ENCODE measurements around the gene RAB20. TPM values are rescaled to one million over a fixed set of nuclear protein-coding genes. Genes with fewer than 3 reads are reported as not detected.
"Not testable (repeated sequence)": the region's sequence is repeated elsewhere in the genome, so short reads cannot be mapped to it uniquely, and the experiment has no call there.

The RAB20 gene
- total RNA-seq, 1 donor from 2014 or later: 3.8 TPM

GRCh38 chr13:110574161-110574560, 12.6 kb upstream of the RAB20 start:
- no peaks in the 10 kb centered on the region for H3K36me3 Mint-ChIP-seq (ENCODE audit: insufficient read depth)
- H3K27me3 Mint-ChIP-seq: peaks cover 50% of the 10 kb centered on the region
- H3K4me1 Mint-ChIP-seq (ENCODE audit: low read depth): peaks cover 15% of the 10 kb centered on the region
- no peak overlapping the region for H3K27ac Mint-ChIP-seq
- H3K9me3 Mint-ChIP-seq (ENCODE audit: low read depth): no peaks in the 10 kb centered on the region
- no peak overlapping the region for H3K4me3 Mint-ChIP-seq (ENCODE audit: low read depth)
- DNase-seq (ENCODE audit: low spot score, unreplicated experiment): no peak
- TF ChIP-seq, protein P1, sequence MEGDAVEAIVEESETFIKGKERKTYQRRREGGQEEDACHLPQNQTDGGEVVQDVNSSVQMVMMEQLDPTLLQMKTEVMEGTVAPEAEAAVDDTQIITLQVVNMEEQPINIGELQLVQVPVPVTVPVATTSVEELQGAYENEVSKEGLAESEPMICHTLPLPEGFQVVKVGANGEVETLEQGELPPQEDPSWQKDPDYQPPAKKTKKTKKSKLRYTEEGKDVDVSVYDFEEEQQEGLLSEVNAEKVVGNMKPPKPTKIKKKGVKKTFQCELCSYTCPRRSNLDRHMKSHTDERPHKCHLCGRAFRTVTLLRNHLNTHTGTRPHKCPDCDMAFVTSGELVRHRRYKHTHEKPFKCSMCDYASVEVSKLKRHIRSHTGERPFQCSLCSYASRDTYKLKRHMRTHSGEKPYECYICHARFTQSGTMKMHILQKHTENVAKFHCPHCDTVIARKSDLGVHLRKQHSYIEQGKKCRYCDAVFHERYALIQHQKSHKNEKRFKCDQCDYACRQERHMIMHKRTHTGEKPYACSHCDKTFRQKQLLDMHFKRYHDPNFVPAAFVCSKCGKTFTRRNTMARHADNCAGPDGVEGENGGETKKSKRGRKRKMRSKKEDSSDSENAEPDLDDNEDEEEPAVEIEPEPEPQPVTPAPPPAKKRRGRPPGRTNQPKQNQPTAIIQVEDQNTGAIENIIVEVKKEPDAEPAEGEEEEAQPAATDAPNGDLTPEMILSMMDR (IDR thresholded peaks at IDR 0.05; ENCODE audit: unreplicated experiment): no peak

DNA sequence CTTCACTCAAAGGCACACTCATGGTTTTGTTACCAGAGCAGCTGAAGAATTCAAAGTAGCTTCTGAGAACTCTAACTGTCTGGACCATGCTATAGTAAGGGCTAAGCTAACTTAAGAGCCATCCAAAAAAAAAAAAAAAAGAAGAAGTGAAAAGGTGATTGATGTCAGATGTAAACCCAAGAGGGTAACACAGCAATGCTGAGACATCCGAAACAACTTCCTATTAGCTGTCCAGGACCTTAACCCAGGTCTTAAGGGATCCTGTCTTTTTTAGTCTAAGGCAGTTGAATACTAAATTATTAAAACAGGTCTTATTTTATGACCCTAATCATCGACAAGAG, 11.2 kb upstream of the RAB20 start:
- TF ChIP-seq, protein P1 (IDR thresholded peaks at IDR 0.05; ENCODE audit: unreplicated experiment): no peak
- H3K4me3 Mint-ChIP-seq (ENCODE audit: low read depth): no peak overlapping the region

DNA sequence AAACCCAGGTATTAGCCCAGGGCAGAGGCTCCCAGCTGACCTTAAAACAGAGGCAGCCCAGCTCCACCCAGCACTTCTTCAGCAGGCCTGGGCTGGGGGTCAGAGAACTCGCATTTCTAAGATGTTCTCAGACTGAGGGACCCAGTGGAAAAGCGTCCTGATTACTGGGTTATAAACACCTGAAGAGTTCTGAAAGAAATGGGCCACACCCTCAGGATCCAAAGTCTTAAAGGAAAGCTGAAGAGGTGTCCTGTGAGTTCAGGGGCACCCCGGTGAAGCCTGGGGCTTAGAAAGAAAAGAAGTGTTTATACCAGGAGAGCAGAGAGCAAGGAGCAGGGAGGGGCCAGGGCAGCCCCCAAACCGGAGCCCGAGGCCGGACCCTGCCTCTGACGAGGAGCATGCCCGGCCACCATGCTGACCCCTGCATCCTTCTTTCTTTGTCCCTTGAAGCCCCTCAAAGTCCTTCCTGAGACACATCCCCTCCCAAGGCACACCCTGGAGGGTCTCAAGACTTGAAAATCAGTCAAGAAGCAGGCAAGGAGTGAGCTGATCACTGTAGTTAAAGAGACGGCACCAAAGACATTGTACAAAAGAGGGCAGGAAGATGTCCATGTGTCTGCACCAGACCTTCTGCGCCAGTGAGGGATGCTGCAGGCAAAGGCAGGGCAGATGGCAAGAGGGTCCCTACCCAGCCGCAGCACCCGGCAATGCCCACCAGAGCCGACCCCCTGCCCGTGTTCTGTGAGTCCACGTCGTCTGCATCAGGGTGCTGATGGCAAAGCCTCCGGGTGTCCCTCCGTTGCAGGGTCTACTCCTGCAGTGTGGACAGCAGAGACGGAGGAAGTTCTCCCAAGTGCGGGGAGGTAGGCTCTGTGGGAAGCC, 10.6 kb upstream of the RAB20 start:
- TF ChIP-seq, protein P1 (IDR thresholded peaks at IDR 0.05; ENCODE audit: unreplicated experiment): no peak
- peaks cover 14% of the 10 kb centered on the region for H3K4me1 Mint-ChIP-seq (ENCODE audit: low read depth)

More for the DNA sequence above, 11.2 kb upstream of the RAB20 start:
- peaks cover 15% of the 10 kb centered on the region for H3K4me1 Mint-ChIP-seq (ENCODE audit: low read depth)
- H3K27ac Mint-ChIP-seq: no peak overlapping the region
- no peak for DNase-seq (ENCODE audit: low spot score, unreplicated experiment)
- no peaks in the 10 kb centered on the region for H3K9me3 Mint-ChIP-seq (ENCODE audit: low read depth)
- no peaks in the 10 kb centered on the region for H3K36me3 Mint-ChIP-seq (ENCODE audit: insufficient read depth)
- H3K27me3 Mint-ChIP-seq: peaks cover 46% of the 10 kb centered on the region

DNA sequence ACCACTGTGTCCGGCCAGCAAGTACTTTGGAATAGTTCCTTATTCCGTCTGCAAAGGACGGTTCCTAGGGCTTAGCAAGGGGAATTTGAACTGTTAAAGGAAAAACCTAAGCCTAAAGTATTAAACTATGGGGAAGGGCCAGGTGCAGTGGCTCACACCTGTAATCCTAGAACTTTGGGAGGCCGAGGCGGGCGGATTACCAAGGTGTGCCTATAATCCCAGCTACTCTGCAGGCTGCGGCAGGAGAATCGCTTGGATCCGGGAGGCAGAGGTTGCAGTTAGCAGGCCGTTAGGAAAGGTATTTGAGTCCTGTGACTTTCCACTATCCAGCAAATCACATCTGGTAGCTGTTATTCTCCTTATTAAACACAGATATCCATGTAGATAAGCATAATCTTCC, 9.4 kb upstream of the RAB20 start:
- DNase-seq (ENCODE audit: low spot score, unreplicated experiment): no peak
- Mint-ChIP-seq H3K4me1 (ENCODE audit: low read depth) (peaks cover 6% of the 10 kb centered on the region), H3K27ac (no peak overlapping the region), H3K9me3 (ENCODE audit: low read depth) (no peaks in the 10 kb centered on the region), H3K4me3 (ENCODE audit: low read depth) (no peak overlapping the region), H3K27me3 (peaks cover 46% of the 10 kb centered on the region), H3K36me3 (ENCODE audit: insufficient read depth) (no peaks in the 10 kb centered on the region)
- TF ChIP-seq, protein P1 (IDR thresholded peaks at IDR 0.05; ENCODE audit: unreplicated experiment): no peak

More for the DNA sequence above, 10.6 kb upstream of the RAB20 start:
- Mint-ChIP-seq H3K27ac (no peak overlapping the region), H3K27me3 (peaks cover 46% of the 10 kb centered on the region), H3K36me3 (ENCODE audit: insufficient read depth) (no peaks in the 10 kb centered on the region), H3K9me3 (ENCODE audit: low read depth) (no peaks in the 10 kb centered on the region), H3K4me3 (ENCODE audit: low read depth) (no peak overlapping the region)
- DNase-seq (ENCODE audit: low spot score, unreplicated experiment): no peak

GRCh38 chr13:110569962-110570361, 8.4 kb upstream of the RAB20 start:
- peaks cover 43% of the 10 kb centered on the region for H3K27me3 Mint-ChIP-seq
- H3K4me1 Mint-ChIP-seq (ENCODE audit: low read depth); H3K36me3 Mint-ChIP-seq (ENCODE audit: insufficient read depth); H3K4me3 Mint-ChIP-seq (ENCODE audit: low read depth); H3K9me3 Mint-ChIP-seq (ENCODE audit: low read depth); DNase-seq (ENCODE audit: low spot score, unreplicated experiment); H3K27ac Mint-ChIP-seq: not testable (repeated sequence)

- Mint-ChIP-seq H3K36me3 (ENCODE audit: insufficient read depth) (no peaks in the 10 kb centered on the region), H3K27ac (no peak overlapping the region), H3K27me3 (peaks cover 44% of the 10 kb centered on the region), H3K4me3 (ENCODE audit: low read depth) (no peak overlapping the region), H3K9me3 (ENCODE audit: low read depth) (peaks cover 3% of the 10 kb centered on the region), H3K4me1 (ENCODE audit: low read depth) (no peaks in the 10 kb centered on the region)
- DNase-seq (ENCODE audit: low spot score, unreplicated experiment): no peak
- TF ChIP-seq, protein P1 (IDR thresholded peaks at IDR 0.05; ENCODE audit: unreplicated experiment): no peak
These were observed 7.1 kb upstream of the RAB20 start for GRCh38 chr13:110568612-110569011.
